ENCODE results near the gene ADGRV1. TPM values are rescaled to one million over a fixed set of nuclear protein-coding genes. Genes with fewer than 3 reads are reported as not detected.

The ADGRV1 gene
- total and polyA plus RNA-seq, 9 of the 15 experiments (the other 6 are each of a cell fraction or from before 2014, with no cell fraction given), result 21.7 to 156 (median 58.2) TPM

- TF ChIP-seq MGA (IDR thresholded peaks at IDR 0.05) (no peak), NFATC3 (IDR thresholded peaks at IDR 0.05) (no peak), TRIM28 (IDR thresholded peaks at IDR 0.05) (no peak), CEBPZ (IDR thresholded peaks at IDR 0.05; ENCODE audit: borderline replicate concordance, low read depth, low read length) (no peak), ZBTB17 (CRISPR knock-in tag; IDR thresholded peaks at IDR 0.05) (no peak), ZNF239 (CRISPR knock-in tag; IDR thresholded peaks at IDR 0.05) (no peak)
These were observed 583.8 kb downstream of the ADGRV1 start (continued) for GRCh38 chr5:91142386-91142785.

All from K562 (cell line).